Measurements from ENCODE around the gene NAV2. TPM values are rescaled to one million over a fixed set of nuclear protein-coding genes. Genes with fewer than 3 reads are reported as not detected.
"Not testable (repeated sequence)": the region's sequence is repeated elsewhere in the genome, so short reads cannot be mapped to it uniquely, and the experiment has no call there.

NAV2 gene
- total and polyA plus RNA-seq, 2 donors (not counting 1 experiment from before 2014, with no cell fraction given) = 8.1 to 14.0 TPM

DNA sequence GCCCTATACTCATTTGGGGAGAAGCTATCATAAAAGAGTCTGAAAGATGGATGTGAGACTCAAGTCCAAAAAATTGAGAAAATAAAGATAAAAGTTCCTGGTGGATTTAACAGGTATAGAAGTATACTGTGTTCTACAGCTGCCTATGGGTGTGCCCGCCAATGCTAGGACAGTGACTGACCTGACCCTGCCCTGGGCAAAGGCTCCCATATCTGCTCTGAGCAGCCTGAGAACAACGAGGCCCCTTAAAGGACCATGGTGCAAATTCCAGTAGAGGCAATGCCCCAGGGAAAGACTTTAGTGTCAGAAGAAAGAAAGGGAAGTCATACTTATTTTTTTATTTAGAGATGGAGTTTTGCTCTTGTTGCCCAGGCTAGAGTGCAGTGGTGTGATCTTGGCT lies 181.8 kb downstream of the NAV2 start:
- Histone ChIP-seq H3K79me2 (ENCODE audit: control insufficient read depth, insufficient read depth, low read length) (no peaks in the 10 kb centered on the region), H3K36me3 (ENCODE audit: control insufficient read depth, insufficient read depth, low read length) (peaks cover 7% of the 10 kb centered on the region), H2AFZ (ENCODE audit: low read length) (no peak overlapping the region), H3K4me1 (ENCODE audit: control insufficient read depth, extremely low read depth, insufficient read depth, low read length) (peaks cover 11% of the 10 kb centered on the region), H3K9me3 (ENCODE audit: control insufficient read depth, insufficient read depth, low read depth, low read length) (no peaks in the 10 kb centered on the region), H3K4me2 (ENCODE audit: extremely low read depth, insufficient read depth, low read length) (no peak overlapping the region), H3K27ac (ENCODE audit: insufficient read depth, low read length) (no peak overlapping the region), H3K9ac (ENCODE audit: insufficient read depth, low read length) (no peak overlapping the region), H4K20me1 (ENCODE audit: control insufficient read depth, extremely low read depth, insufficient read depth, low read length) (no peaks in the 10 kb centered on the region), H3K4me3 (replicated peaks in 1 of 4; ENCODE audit: control extremely low read depth in 1 of 4, insufficient read depth in 1 of 4, low read depth in 3 of 4, low read length in 4 of 4) (no peak overlapping the region), H3K27me3 (ENCODE audit: control insufficient read depth, insufficient read depth, low read length) (no peaks in the 10 kb centered on the region)
- DNase-seq (ENCODE audit: low read depth in 2 of 2) = no peak
- TF ChIP-seq, protein P1, sequence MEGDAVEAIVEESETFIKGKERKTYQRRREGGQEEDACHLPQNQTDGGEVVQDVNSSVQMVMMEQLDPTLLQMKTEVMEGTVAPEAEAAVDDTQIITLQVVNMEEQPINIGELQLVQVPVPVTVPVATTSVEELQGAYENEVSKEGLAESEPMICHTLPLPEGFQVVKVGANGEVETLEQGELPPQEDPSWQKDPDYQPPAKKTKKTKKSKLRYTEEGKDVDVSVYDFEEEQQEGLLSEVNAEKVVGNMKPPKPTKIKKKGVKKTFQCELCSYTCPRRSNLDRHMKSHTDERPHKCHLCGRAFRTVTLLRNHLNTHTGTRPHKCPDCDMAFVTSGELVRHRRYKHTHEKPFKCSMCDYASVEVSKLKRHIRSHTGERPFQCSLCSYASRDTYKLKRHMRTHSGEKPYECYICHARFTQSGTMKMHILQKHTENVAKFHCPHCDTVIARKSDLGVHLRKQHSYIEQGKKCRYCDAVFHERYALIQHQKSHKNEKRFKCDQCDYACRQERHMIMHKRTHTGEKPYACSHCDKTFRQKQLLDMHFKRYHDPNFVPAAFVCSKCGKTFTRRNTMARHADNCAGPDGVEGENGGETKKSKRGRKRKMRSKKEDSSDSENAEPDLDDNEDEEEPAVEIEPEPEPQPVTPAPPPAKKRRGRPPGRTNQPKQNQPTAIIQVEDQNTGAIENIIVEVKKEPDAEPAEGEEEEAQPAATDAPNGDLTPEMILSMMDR (conservative IDR thresholded peaks at IDR 0.05 in 1 of 2, IDR thresholded peaks at IDR 0.05 in 1 of 2; ENCODE audit: low read depth in 1 of 2, low read length in 2 of 2) = no peak
- no peak for TF ChIP-seq EZH2 (IDR thresholded peaks at IDR 0.05; ENCODE audit: low read length, missing control alignments)

DNA sequence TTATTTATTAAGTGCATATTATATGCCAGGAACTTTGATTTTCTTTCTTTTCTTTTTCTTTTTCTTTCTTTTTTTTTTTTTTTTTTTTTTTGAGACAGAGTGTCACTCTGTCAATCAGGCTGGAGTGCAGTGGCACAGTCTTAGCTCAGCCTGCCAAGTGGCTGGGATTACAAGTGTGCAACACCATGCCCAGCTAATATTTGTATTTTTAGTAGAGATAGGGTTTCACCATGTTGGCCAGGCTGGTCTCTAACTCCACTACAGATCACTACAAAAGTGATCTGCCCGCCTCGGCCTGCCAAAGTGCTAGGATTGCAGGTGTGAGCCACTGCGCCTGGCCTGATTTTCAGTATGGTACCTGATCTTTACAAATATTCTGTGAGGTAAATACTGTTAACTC lies 182.4 kb downstream of the NAV2 start:
- H3K9ac ChIP-seq (ENCODE audit: insufficient read depth, low read length); H3K4me3 ChIP-seq (replicated peaks in 1 of 4; ENCODE audit: control extremely low read depth in 1 of 4, insufficient read depth in 1 of 4, low read depth in 3 of 4, low read length in 4 of 4); H3K79me2 ChIP-seq (ENCODE audit: control insufficient read depth, insufficient read depth, low read length); H3K27me3 ChIP-seq (ENCODE audit: control insufficient read depth, insufficient read depth, low read length); H2AFZ ChIP-seq (ENCODE audit: low read length); H3K4me2 ChIP-seq (ENCODE audit: extremely low read depth, insufficient read depth, low read length); H3K9me3 ChIP-seq (ENCODE audit: control insufficient read depth, insufficient read depth, low read depth, low read length); H4K20me1 ChIP-seq (ENCODE audit: control insufficient read depth, extremely low read depth, insufficient read depth, low read length); DNase-seq (ENCODE audit: low read depth in 2 of 2); H3K27ac ChIP-seq (ENCODE audit: insufficient read depth, low read length); H3K36me3 ChIP-seq (ENCODE audit: control insufficient read depth, insufficient read depth, low read length); H3K4me1 ChIP-seq (ENCODE audit: control insufficient read depth, extremely low read depth, insufficient read depth, low read length): not testable (repeated sequence)

DNA sequence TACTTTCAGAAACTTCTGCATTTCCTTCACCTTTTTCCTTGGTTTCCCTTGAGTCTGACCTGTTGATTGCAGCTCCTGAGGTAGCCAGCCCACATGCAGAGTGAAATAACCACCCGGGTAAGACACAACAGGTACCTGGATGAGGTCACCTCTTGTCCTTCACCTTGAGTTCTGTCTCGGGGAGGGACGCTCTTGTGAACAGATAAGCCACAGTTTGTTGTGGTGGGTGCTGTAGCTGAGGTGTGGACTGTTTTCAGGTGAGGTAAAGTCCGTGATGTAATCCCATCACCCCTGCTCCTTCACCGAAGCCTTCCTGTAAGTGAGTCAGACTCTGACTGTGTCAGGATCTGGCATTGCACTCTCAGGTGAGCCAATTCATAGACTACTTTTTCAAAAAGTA lies 183.1 kb downstream of the NAV2 start:
- no peak overlapping the region for H2AFZ ChIP-seq (ENCODE audit: low read length)
- H3K4me3 ChIP-seq (replicated peaks in 1 of 4; ENCODE audit: control extremely low read depth in 1 of 4, insufficient read depth in 1 of 4, low read depth in 3 of 4, low read length in 4 of 4) = no peak overlapping the region
- no peak overlapping the region for H3K4me2 ChIP-seq (ENCODE audit: extremely low read depth, insufficient read depth, low read length)
- peaks cover 7% of the 10 kb centered on the region for H3K36me3 ChIP-seq (ENCODE audit: control insufficient read depth, insufficient read depth, low read length)
- no peak overlapping the region for H3K9ac ChIP-seq (ENCODE audit: insufficient read depth, low read length)
- DNase-seq (ENCODE audit: low read depth in 2 of 2) = no peak
- no peaks in the 10 kb centered on the region for H4K20me1 ChIP-seq (ENCODE audit: control insufficient read depth, extremely low read depth, insufficient read depth, low read length)
- no peak overlapping the region for H3K27ac ChIP-seq (ENCODE audit: insufficient read depth, low read length)
- H3K9me3 ChIP-seq (ENCODE audit: control insufficient read depth, insufficient read depth, low read depth, low read length) = no peaks in the 10 kb centered on the region
- TF ChIP-seq EZH2 (IDR thresholded peaks at IDR 0.05; ENCODE audit: low read length, missing control alignments) = no peak
- TF ChIP-seq, protein P1 (conservative IDR thresholded peaks at IDR 0.05 in 1 of 2, IDR thresholded peaks at IDR 0.05 in 1 of 2; ENCODE audit: low read depth in 1 of 2, low read length in 2 of 2) = no peak
- H3K79me2 ChIP-seq (ENCODE audit: control insufficient read depth, insufficient read depth, low read length) = peaks cover 2% of the 10 kb centered on the region
- peaks cover 1% of the 10 kb centered on the region for H3K4me1 ChIP-seq (ENCODE audit: control insufficient read depth, extremely low read depth, insufficient read depth, low read length)
- H3K27me3 ChIP-seq (ENCODE audit: control insufficient read depth, insufficient read depth, low read length) = no peaks in the 10 kb centered on the region
